ENCODE results near the gene TBC1D1.

The TBC1D1 gene

GRCh38 chr4:38132843-38133662, 242.2 kb downstream of the TBC1D1 start:
- DNase-seq = no peak

- no peak for DNase-seq
Observed at GRCh38 chr4:38133711-38134480, 243.0 kb downstream of the TBC1D1 start.

GRCh38 chr4:38135201-38135600, 244.3 kb downstream of the TBC1D1 start:
- no peak for DNase-seq

GRCh38 chr4:38136604-38137003, 245.7 kb downstream of the TBC1D1 start:
- DNase-seq = no peak

- DNase-seq = no peak
Observed at GRCh38 chr4:38137080-38137479, 246.2 kb downstream of the TBC1D1 start.

- DNase-seq = no peak
Observed at GRCh38 chr4:38138363-38138762, 247.5 kb downstream of the TBC1D1 start.

GRCh38 chr4:38139187-38139586, 248.3 kb downstream of the TBC1D1 start:
- DNase-seq = no peak

- no peak for DNase-seq
Observed at GRCh38 chr4:38140643-38141203, 249.8 kb downstream of the TBC1D1 start.

- DNase-seq = no peak
Observed at GRCh38 chr4:38141808-38142500, 251.1 kb downstream of the TBC1D1 start.

GRCh38 chr4:38144031-38144430, 253.1 kb downstream of the TBC1D1 start:
- no peak for DNase-seq

GRCh38 chr4:38145033-38145678, 254.3 kb downstream of the TBC1D1 start:
- DNase-seq = no peak

GRCh38 chr4:38145741-38146140, 254.9 kb downstream of the TBC1D1 start:
- DNase-seq = no peak

- DNase-seq = no peak
Observed at GRCh38 chr4:38146383-38146782, 255.5 kb downstream of the TBC1D1 start.

- no peak for DNase-seq
Observed at GRCh38 chr4:38149472-38149996, 258.6 kb downstream of the TBC1D1 start.

GRCh38 chr4:38149997-38150671, 259.2 kb downstream of the TBC1D1 start:
- DNase-seq = no peak

GRCh38 chr4:38150766-38151165, 259.9 kb downstream of the TBC1D1 start:
- DNase-seq = no peak

- DNase-seq = no peak
Observed at GRCh38 chr4:38151873-38152272, 261.0 kb downstream of the TBC1D1 start.

- no peak for DNase-seq
Observed at GRCh38 chr4:38152305-38152704, 261.4 kb downstream of the TBC1D1 start.

- no peak for DNase-seq
Observed at GRCh38 chr4:38152721-38153386, 262.0 kb downstream of the TBC1D1 start.

- no peak for DNase-seq
Observed at GRCh38 chr4:38153387-38153760, 262.5 kb downstream of the TBC1D1 start.

GRCh38 chr4:38154252-38154651, 263.4 kb downstream of the TBC1D1 start:
- DNase-seq = no peak
